Upper lobe of right lung (tissue), 1 donor: ENCODE measurements around the gene RBM38. TPM values are rescaled to one million over a fixed set of nuclear protein-coding genes. Genes with fewer than 3 reads are reported as not detected.

Experiments used
- ATAC-seq: fragments of 200-7000 bp; cut with Tn5 transposase; one replicate; pipeline ENCODE4 v1.9.1; 2020; ENCODE audit warnings: mild to moderate bottlenecking, moderate library complexity
- DNase-seq: peaks from one replicate; pipeline ENCODE4 v3.0.0-alpha.2; 2020
- H3K27ac ChIP-seq: fragments of 200-600 bp; one replicate; pipeline ENCODE4 v1.8.0; 2022
- H3K27me3 ChIP-seq: fragments of 200-600 bp; one replicate; pipeline ENCODE4 v1.8.0; 2022; ENCODE audit warnings: mild to moderate bottlenecking
- H3K36me3 ChIP-seq: fragments of 200-600 bp; one replicate; pipeline ENCODE4 v1.8.0; 2022
- H3K4me1 ChIP-seq: fragments of 200-600 bp; one replicate; pipeline ENCODE4 v1.8.0; 2022
- H3K4me3 ChIP-seq: fragments of 200-600 bp; one replicate; pipeline ENCODE4 v1.8.0; 2022; ENCODE audit warnings: mild to moderate bottlenecking
- H3K9me3 ChIP-seq: fragments of 200-600 bp; one replicate; pipeline ENCODE4 v1.8.0; 2022
- intact Hi-C: fragments of 100-400 bp; cut with DNase I; formaldehyde crosslinking; loops from one replicate; pipeline ENCODE4 v1.11.0; 2022
- total RNA-seq: library from RNA; stranded (reverse); fragmentation: NEBNext Ultra II Directional; extraction: Animal tissue kit (Norgen Biotek cat#: 25700); gene quantifications from one replicate; pipeline ENCODE4 v1.2.1, GENCODE V29; 2021
- TF ChIP-seq, protein P1 (sequence below): fragments of 200-600 bp; IDR thresholded peaks from one replicate; pipeline ENCODE4 v1.8.0; 2022; ENCODE audit warnings: antibody characterized with exemption
- donor health status: DM: no; HTN: yes; CAD: no; lungs with severe emphysema.

The RBM38 gene
- total RNA-seq, 1 donor from 2014 or later, result 13.4 TPM

DNA sequence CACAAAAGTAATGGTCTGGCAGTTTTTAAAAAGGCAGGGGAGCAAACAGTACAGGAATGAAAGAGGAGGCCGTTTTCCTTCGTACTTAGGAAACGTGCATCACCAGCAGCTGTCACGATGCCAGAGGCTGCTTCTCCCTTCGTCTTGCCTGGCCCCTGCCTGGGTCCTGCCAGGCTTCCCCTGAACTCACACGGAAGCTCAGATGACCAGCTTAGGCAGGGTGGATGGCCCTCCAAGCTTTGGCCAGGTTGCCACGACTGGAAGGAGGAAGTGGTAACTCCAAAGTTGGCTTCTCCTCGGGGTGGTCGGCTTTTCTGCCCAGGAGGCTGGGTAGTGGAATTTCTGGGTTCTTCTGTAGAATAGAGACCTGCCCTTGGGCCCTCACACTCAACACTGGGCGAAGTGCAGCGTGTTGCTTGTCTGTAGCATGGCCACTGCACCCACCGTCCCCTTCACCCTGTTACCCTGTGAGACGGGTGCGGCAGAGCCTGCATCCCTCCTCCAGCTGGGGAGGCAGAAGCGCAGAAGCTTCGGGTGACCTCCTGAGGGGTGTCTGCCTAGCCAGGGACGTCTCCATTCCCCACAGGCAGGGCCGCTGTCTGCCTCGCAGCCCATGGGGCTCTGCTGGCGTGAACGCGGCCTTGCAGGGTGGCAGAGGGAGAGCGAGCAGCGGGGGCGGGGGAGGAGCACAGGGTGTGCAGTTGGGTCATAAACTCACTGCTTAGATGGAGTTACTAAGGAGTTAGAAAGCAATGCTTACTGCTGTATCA, 18.4 kb upstream of the RBM38 start:
- DNase-seq, result no peak
- no peaks in the 10 kb centered on the region for H3K27me3 ChIP-seq
- H3K27ac ChIP-seq, result no peak overlapping the region
- TF ChIP-seq, protein P1, sequence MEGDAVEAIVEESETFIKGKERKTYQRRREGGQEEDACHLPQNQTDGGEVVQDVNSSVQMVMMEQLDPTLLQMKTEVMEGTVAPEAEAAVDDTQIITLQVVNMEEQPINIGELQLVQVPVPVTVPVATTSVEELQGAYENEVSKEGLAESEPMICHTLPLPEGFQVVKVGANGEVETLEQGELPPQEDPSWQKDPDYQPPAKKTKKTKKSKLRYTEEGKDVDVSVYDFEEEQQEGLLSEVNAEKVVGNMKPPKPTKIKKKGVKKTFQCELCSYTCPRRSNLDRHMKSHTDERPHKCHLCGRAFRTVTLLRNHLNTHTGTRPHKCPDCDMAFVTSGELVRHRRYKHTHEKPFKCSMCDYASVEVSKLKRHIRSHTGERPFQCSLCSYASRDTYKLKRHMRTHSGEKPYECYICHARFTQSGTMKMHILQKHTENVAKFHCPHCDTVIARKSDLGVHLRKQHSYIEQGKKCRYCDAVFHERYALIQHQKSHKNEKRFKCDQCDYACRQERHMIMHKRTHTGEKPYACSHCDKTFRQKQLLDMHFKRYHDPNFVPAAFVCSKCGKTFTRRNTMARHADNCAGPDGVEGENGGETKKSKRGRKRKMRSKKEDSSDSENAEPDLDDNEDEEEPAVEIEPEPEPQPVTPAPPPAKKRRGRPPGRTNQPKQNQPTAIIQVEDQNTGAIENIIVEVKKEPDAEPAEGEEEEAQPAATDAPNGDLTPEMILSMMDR, result no peak
- H3K4me3 ChIP-seq, result no peak overlapping the region
- no peaks in the 10 kb centered on the region for H3K9me3 ChIP-seq
- H3K36me3 ChIP-seq, result peaks cover 95% of the 10 kb centered on the region
- peaks cover 9% of the 10 kb centered on the region for H3K4me1 ChIP-seq
- no peak for ATAC-seq
- intact Hi-C loops, result loop anchor here (10.0 kb wide), 1 partner anchor 222 kb away; no protein-coding TSS in a partner anchor

DNA sequence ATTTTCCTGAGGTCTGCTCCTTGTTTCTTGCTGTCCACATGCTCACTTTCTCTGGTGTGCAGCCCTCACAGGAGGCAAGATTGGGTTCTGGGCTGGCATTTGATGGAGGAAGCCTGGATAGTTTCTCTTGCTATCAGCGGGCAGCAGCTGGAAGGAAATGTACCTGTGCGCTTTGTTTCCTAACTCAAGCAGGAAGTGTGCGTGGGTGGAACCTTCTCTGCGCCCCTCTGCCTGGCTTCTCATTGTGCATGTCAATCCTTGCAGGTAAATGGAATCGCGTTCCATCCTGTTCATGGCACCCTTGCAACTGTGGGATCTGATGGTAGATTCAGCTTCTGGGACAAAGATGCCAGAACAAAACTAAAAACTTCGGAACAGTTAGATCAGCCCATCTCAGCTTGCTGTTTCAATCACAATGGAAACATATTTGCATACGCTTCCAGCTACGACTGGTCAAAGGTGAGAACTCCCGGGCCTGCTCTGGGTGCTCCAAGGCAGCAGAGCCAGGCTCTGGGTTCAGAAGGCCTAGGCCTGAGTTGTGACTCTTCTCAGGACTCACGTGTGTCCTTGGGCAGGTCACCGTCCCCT, 16.8 kb upstream of the RBM38 start:
- H3K27me3 ChIP-seq, result no peaks in the 10 kb centered on the region
- TF ChIP-seq, protein P1, result no peak
- no peak overlapping the region for H3K4me3 ChIP-seq
- H3K4me1 ChIP-seq, result peaks cover 9% of the 10 kb centered on the region
- ATAC-seq (no peak), DNase-seq (no peak)
- peaks cover 90% of the 10 kb centered on the region for H3K36me3 ChIP-seq
- H3K27ac ChIP-seq, result peak overlapping the region; percentile 42
- no peaks in the 10 kb centered on the region for H3K9me3 ChIP-seq
- intact Hi-C loops, result loop anchor here (10.0 kb wide), 1 partner anchor 220 kb away; no protein-coding TSS in a partner anchor

DNA sequence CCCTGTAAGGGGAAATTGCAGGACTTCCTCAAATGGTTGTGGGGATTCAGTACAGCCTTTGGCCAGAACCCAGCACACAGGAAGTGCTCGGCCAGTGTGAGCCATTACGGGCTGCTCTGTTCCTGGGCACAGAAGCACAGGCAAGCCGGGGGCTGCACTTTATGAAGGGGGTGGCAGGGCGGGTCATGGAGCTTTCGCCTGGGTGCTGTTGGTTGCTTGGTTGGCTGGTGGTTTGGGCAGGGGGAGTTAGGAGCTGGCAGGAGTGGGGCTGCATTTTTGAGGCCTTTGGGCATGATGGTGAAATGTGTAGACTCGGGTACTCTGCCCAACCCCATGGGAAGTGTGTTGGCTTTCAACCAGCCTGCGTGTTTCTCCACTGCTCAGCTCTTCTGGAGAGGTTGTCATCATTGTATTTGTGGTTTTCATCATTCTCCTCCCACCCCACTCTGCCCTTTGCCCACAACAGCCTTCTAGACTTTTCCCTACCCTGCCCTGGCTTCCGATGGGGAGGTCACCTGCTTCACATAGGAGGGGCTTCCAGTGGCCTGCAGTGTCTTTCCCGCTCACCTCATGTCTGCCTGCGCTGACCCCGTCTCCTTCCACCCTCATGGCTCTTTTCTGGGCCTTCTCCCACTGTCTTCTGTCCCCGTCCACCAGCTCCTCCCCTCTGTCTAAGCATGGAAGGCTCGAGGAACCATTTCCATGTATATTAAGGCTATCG, 16.1 kb upstream of the RBM38 start:
- Histone ChIP-seq H3K36me3 (peaks cover 83% of the 10 kb centered on the region), H3K4me1 (peaks cover 9% of the 10 kb centered on the region), H3K27ac (peak overlapping the region; percentile 42), H3K27me3 (no peaks in the 10 kb centered on the region), H3K9me3 (no peaks in the 10 kb centered on the region), H3K4me3 (peak overlapping the region; percentile 28)
- DNase-seq, result peak; percentile 73
- TF ChIP-seq, protein P1, result no peak
- intact Hi-C loops, result loop anchor here (10.0 kb wide), 1 partner anchor 220 kb away; no protein-coding TSS in a partner anchor
- ATAC-seq, result peak; percentile 92

- no peaks in the 10 kb centered on the region for H3K9me3 ChIP-seq
- peaks cover 9% of the 10 kb centered on the region for H3K4me1 ChIP-seq
- TF ChIP-seq, protein P1, result no peak
- DNase-seq (no peak), ATAC-seq (peak; percentile 8)
- intact Hi-C loops, result loop anchor here (10.0 kb wide), 1 partner anchor 219 kb away; no protein-coding TSS in a partner anchor
- H3K27me3 ChIP-seq, result no peaks in the 10 kb centered on the region
- peak overlapping the region; percentile 42 for H3K27ac ChIP-seq
- H3K36me3 ChIP-seq, result peaks cover 83% of the 10 kb centered on the region
- peak overlapping the region; percentile 28 for H3K4me3 ChIP-seq
Measured at GRCh38 chr20:57375652-57376230, 15.5 kb upstream of the RBM38 start.

GRCh38 chr20:57377350-57377749, 13.8 kb upstream of the RBM38 start:
- no peak overlapping the region for H3K4me3 ChIP-seq
- DNase-seq (no peak), ATAC-seq (no peak)
- no peak overlapping the region for H3K27ac ChIP-seq
- H3K36me3 ChIP-seq, result peaks cover 69% of the 10 kb centered on the region
- H3K27me3 ChIP-seq, result no peaks in the 10 kb centered on the region
- intact Hi-C loops, result loop anchor here (10.0 kb wide), 1 partner anchor 217 kb away; no protein-coding TSS in a partner anchor
- H3K4me1 ChIP-seq, result peaks cover 9% of the 10 kb centered on the region
- no peaks in the 10 kb centered on the region for H3K9me3 ChIP-seq
- TF ChIP-seq, protein P1, result no peak
